ENCODE data around the gene CACNA1D. TPM values are rescaled to one million over a fixed set of nuclear protein-coding genes. Genes with fewer than 3 reads are reported as not detected.

The CACNA1D gene
- total RNA-seq, 4 donors from 2014 or later, result 74.6 to 194 (median 105) TPM

GRCh38 chr3:53858096-53858741, 363.8 kb downstream of the CACNA1D start:
- Histone ChIP-seq H3K4me3 (no peak overlapping the region), H3K9me3 (no peaks in the 10 kb centered on the region), H3K27ac (no peak overlapping the region), H3K27me3 (no peaks in the 10 kb centered on the region), H3K4me1 (no peaks in the 10 kb centered on the region), H3K36me3 (peaks cover 0 to 30% (median 0%) of the 10 kb centered on the region in 3 donors)
- DNase-seq, result no peak
- no peak for TF ChIP-seq POLR2A (IDR thresholded peaks at IDR 0.05)
- TF ChIP-seq, protein P1, sequence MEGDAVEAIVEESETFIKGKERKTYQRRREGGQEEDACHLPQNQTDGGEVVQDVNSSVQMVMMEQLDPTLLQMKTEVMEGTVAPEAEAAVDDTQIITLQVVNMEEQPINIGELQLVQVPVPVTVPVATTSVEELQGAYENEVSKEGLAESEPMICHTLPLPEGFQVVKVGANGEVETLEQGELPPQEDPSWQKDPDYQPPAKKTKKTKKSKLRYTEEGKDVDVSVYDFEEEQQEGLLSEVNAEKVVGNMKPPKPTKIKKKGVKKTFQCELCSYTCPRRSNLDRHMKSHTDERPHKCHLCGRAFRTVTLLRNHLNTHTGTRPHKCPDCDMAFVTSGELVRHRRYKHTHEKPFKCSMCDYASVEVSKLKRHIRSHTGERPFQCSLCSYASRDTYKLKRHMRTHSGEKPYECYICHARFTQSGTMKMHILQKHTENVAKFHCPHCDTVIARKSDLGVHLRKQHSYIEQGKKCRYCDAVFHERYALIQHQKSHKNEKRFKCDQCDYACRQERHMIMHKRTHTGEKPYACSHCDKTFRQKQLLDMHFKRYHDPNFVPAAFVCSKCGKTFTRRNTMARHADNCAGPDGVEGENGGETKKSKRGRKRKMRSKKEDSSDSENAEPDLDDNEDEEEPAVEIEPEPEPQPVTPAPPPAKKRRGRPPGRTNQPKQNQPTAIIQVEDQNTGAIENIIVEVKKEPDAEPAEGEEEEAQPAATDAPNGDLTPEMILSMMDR (IDR thresholded peaks at IDR 0.05), result no peak

DNA sequence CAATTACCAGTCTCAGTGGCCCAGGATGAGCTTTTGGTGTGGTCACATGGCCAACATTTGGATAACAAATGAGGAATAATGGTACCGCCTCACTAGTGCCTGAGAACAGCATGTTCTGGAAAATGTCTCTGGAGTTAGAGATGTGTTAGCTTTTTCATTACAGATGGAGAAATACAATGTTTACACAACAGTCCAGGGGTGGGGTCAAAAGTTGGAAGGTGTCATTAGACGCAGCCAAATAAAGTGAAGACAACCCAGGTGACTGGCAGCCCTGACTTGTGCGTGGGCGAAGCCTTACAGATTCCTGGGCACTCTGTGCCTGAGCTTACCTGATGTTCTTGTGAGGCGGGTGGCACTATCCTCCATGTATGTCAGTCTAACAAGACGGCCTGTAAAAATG, 364.8 kb downstream of the CACNA1D start:
- TF ChIP-seq, protein P1 (IDR thresholded peaks at IDR 0.05), result no peak
- TF ChIP-seq POLR2A (IDR thresholded peaks at IDR 0.05), result no peak
- Histone ChIP-seq H3K36me3 (peaks cover 0 to 39% (median 0%) of the 10 kb centered on the region in 3 donors), H3K4me1 (no peaks in the 10 kb centered on the region), H3K27ac (no peak overlapping the region), H3K27me3 (no peaks in the 10 kb centered on the region), H3K4me3 (no peak overlapping the region), H3K9me3 (no peaks in the 10 kb centered on the region)
- DNase-seq, result no peak

DNA sequence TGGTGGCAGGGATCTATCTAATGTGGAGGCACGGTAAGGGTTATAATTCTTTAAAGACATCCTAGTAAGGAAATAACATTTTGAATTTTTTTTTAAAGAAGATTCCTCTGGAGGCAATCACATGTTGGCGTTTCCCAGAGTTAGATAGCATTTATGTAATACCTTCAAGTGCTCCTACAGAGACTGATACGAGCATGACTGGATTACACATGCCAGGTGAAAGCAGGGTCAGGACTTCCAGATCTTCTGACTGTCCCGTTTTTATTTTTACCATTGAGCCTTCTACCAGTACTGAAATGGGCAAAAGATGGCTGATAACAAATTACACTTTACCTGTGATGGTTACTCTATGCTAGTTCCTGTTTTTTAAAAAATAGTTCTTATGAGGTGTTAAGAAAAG, 365.8 kb downstream of the CACNA1D start:
- H3K9me3 ChIP-seq, result no peaks in the 10 kb centered on the region
- TF ChIP-seq, protein P1 (IDR thresholded peaks at IDR 0.05), result no peak
- TF ChIP-seq POLR2A (IDR thresholded peaks at IDR 0.05), result no peak
- H3K27ac ChIP-seq, result no peak overlapping the region
- H3K4me1 ChIP-seq, result no peaks in the 10 kb centered on the region
- H3K4me3 ChIP-seq, result no peak overlapping the region
- DNase-seq, result no peak
- H3K36me3 ChIP-seq, result peaks cover 0 to 49% (median 0%) of the 10 kb centered on the region in 3 donors
- H3K27me3 ChIP-seq, result no peaks in the 10 kb centered on the region

DNA sequence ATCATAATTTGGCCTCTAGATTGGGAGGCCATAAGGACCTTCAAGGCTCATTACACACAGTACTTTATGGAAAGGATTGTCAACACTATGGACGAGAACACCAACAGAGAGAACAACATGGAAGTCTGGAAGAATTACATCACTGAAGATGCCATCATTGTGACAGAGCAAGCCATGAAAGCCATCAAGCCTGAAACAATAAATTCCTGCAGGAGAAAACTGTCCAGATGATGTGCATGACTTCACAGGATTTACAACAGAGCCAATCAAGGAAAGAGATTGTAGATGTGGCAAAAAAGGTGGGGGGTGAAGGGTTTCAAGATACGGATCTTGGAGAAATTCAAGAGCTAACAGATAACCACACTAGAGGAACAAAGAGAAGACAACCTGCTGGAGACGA, 367.8 kb downstream of the CACNA1D start:
- Histone ChIP-seq H3K36me3 (peaks cover 0 to 60% (median 0%) of the 10 kb centered on the region in 3 donors), H3K9me3 (no peaks in the 10 kb centered on the region), H3K27me3 (no peaks in the 10 kb centered on the region), H3K4me3 (no peak overlapping the region), H3K27ac (no peak overlapping the region), H3K4me1 (no peaks in the 10 kb centered on the region)
- no peak for DNase-seq
- no peak for TF ChIP-seq POLR2A (IDR thresholded peaks at IDR 0.05)
- TF ChIP-seq, protein P1 (IDR thresholded peaks at IDR 0.05), result no peak

- no peak overlapping the region for H3K27ac ChIP-seq
- H3K4me3 ChIP-seq, result no peak overlapping the region
- no peaks in the 10 kb centered on the region for H3K4me1 ChIP-seq
- TF ChIP-seq, protein P1 (IDR thresholded peaks at IDR 0.05), result no peak
- no peak for TF ChIP-seq POLR2A (IDR thresholded peaks at IDR 0.05)
- peaks cover 0 to 69% (median 0%) of the 10 kb centered on the region in 3 donors for H3K36me3 ChIP-seq
- no peaks in the 10 kb centered on the region for H3K27me3 ChIP-seq
- H3K9me3 ChIP-seq, result no peaks in the 10 kb centered on the region
- DNase-seq, result no peak
Observed at GRCh38 chr3:53863145-53863544, 368.7 kb downstream of the CACNA1D start.

Small RNA genes within 50 kb of the gene (small RNA-seq; reads per million reads assigned to genes)
- gene AC012467.1 (0 reads per million in 2 donors), gene RF00154 (38.4 to 102 reads per million in 2 donors)

Other genes with a start within 250 kb of the CACNA1D start
- gene TKT, start 238.6 kb upstream of the CACNA1D start, total RNA-seq, result 100 to 1,000 TPM; 130 to 171 (median 145) TPM
- 10 to 100 TPM; 14.0 to 31.4 (median 20.5) TPM for gene DCP1A, start 147.1 kb upstream of the CACNA1D start, total RNA-seq